GM18511 (cell line): ENCODE data around the gene ZNF536.
"Not testable (repeated sequence)": the region's sequence is repeated elsewhere in the genome, so short reads cannot be mapped to it uniquely, and the experiment has no call there.

Experiments used
- ATAC-seq: cut with Tn5 transposase; IDR thresholded peaks from one replicate; pipeline ENCODE4 v1.9.1; 2021; ENCODE audit warnings: mild to moderate bottlenecking, moderate library complexity; ENCODE audit not compliant: unreplicated experiment

ZNF536 gene

GRCh38 chr19:30471441-30471840 lies 99.3 kb downstream of the ZNF536 start:
- ATAC-seq: no peak

- no peak for ATAC-seq
Measured at GRCh38 chr19:30473334-30473867, 101.2 kb downstream of the ZNF536 start.

- no peak for ATAC-seq
Measured at GRCh38 chr19:30476997-30477396, 104.8 kb downstream of the ZNF536 start.

GRCh38 chr19:30479231-30479630 lies 107.0 kb downstream of the ZNF536 start:
- no peak for ATAC-seq

- no peak for ATAC-seq
Measured at GRCh38 chr19:30480097-30480496, 107.9 kb downstream of the ZNF536 start.

- ATAC-seq: no peak
Measured at GRCh38 chr19:30481063-30481462, 108.9 kb downstream of the ZNF536 start.

GRCh38 chr19:30481823-30482222 lies 109.6 kb downstream of the ZNF536 start:
- no peak for ATAC-seq

GRCh38 chr19:30482956-30483355 lies 110.8 kb downstream of the ZNF536 start:
- no peak for ATAC-seq

- not testable (repeated sequence) for ATAC-seq
Measured at GRCh38 chr19:30486250-30486649, 114.1 kb downstream of the ZNF536 start.

- ATAC-seq: no peak
Measured at GRCh38 chr19:30487178-30487577, 115.0 kb downstream of the ZNF536 start.

- ATAC-seq: no peak
Measured at GRCh38 chr19:30488191-30488590, 116.0 kb downstream of the ZNF536 start.

GRCh38 chr19:30490760-30491159 lies 118.6 kb downstream of the ZNF536 start:
- no peak for ATAC-seq

GRCh38 chr19:30492586-30493270 lies 120.5 kb downstream of the ZNF536 start:
- ATAC-seq: no peak

- ATAC-seq: no peak
Measured at GRCh38 chr19:30497034-30497433, 124.8 kb downstream of the ZNF536 start.

- ATAC-seq: not testable (repeated sequence)
Measured at GRCh38 chr19:30498085-30498484, 125.9 kb downstream of the ZNF536 start.

GRCh38 chr19:30498707-30499106 lies 126.5 kb downstream of the ZNF536 start:
- ATAC-seq: no peak

- ATAC-seq: no peak
Measured at GRCh38 chr19:30504272-30504671, 132.1 kb downstream of the ZNF536 start.

GRCh38 chr19:30512176-30513081 lies 140.2 kb downstream of the ZNF536 start:
- no peak for ATAC-seq

- no peak for ATAC-seq
Measured at GRCh38 chr19:30513082-30513411, 140.9 kb downstream of the ZNF536 start.

GRCh38 chr19:30516111-30516510 lies 143.9 kb downstream of the ZNF536 start:
- ATAC-seq: no peak

- ATAC-seq: no peak
Measured at GRCh38 chr19:30516531-30516930, 144.3 kb downstream of the ZNF536 start.
